Neural crest cell (in vitro differentiated cells): ENCODE measurements around the gene FCMR. TPM values are rescaled to one million over a fixed set of nuclear protein-coding genes. Genes with fewer than 3 reads are reported as not detected.

Experiments
- DNase-seq: peaks from one replicate; pipeline ENCODE4 v3.0.0; 2021; ENCODE audit warnings: low read depth, mixed read lengths, low spot score
- H3K27ac Mint-ChIP-seq: one replicate; pipeline ENCODE4 v1.8.0; 2021; ENCODE audit warnings: mild to moderate bottlenecking, mixed read lengths; ENCODE audit not compliant: unreplicated experiment
- H3K27me3 Mint-ChIP-seq: 2 replicates; pipeline ENCODE4 v1.8.0; 2021; ENCODE audit warnings: low read depth, mild to moderate bottlenecking, mixed read lengths
- H3K36me3 Mint-ChIP-seq: 2 replicates; pipeline ENCODE4 v1.8.0; 2021; ENCODE audit warnings: low read depth, mild to moderate bottlenecking, mixed read lengths
- H3K4me1 Mint-ChIP-seq: 2 replicates; pipeline ENCODE4 v1.8.0; 2021; ENCODE audit warnings: mixed read lengths
- H3K4me3 Mint-ChIP-seq: one replicate; pipeline ENCODE4 v1.8.0; 2021; ENCODE audit warnings: mild to moderate bottlenecking, mixed read lengths
- H3K9me3 Mint-ChIP-seq: 2 replicates; pipeline ENCODE4 v1.8.0; 2021; ENCODE audit warnings: mixed read lengths
- total RNA-seq: library from RNA; stranded (reverse); gene quantifications from 2 replicates; pipeline ENCODE4 v1.2.1, GENCODE V29; 2021
- TF ChIP-seq, protein P1 (sequence below): fragments of 200-600 bp; sonication (generic); conservative IDR thresholded peaks from 2 replicates; pipeline ENCODE4 v1.5.0; 2021; ENCODE audit warnings: antibody characterized with exemption, mild to moderate bottlenecking

Gene FCMR
- total RNA-seq, 1 donor from 2014 or later, result not detected

DNA sequence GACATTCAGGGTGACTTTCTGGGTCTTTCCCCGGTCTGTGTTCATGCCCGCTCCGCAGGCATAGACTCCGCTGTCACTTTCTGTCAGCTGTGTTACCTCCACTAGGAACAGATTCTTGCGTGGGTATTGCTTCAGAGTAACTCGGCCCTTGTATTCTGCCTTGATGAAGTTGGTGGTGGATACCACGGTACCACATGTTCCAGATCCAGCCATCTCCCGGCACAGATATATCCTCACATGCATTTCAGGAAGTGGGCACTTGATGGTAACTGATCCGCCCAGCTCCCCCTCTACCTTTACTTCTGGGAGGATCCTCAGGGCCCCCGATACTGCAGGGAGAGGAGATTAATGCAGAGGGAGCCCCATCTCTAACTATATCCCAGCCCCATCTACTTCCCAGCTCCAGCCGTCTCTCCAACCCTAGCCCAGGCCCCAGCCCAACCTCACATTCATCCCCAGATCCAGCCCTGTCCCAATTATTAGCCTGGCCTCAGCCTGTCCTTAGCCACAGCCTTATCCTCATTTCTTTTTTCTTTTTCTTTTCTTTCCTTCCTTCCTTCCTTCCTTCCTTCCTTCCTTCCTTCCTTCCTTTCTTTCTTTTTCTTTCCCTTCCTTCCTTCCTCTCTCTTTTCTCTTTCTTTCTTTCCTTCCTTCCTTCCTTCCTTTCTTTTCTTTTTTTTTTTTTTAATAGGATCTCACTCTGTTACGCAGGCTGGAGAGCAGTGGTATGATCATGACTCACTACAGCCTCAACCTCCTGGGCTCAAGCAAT is 7.8 kb downstream of the FCMR start:
- peaks cover 69% of the 10 kb centered on the region for H3K27me3 Mint-ChIP-seq
- no peaks in the 10 kb centered on the region for H3K9me3 Mint-ChIP-seq
- no peak for DNase-seq
- H3K27ac Mint-ChIP-seq, result no peak overlapping the region
- no peak overlapping the region for H3K4me3 Mint-ChIP-seq
- H3K36me3 Mint-ChIP-seq, result no peaks in the 10 kb centered on the region
- no peaks in the 10 kb centered on the region for H3K4me1 Mint-ChIP-seq
- TF ChIP-seq, protein P1, sequence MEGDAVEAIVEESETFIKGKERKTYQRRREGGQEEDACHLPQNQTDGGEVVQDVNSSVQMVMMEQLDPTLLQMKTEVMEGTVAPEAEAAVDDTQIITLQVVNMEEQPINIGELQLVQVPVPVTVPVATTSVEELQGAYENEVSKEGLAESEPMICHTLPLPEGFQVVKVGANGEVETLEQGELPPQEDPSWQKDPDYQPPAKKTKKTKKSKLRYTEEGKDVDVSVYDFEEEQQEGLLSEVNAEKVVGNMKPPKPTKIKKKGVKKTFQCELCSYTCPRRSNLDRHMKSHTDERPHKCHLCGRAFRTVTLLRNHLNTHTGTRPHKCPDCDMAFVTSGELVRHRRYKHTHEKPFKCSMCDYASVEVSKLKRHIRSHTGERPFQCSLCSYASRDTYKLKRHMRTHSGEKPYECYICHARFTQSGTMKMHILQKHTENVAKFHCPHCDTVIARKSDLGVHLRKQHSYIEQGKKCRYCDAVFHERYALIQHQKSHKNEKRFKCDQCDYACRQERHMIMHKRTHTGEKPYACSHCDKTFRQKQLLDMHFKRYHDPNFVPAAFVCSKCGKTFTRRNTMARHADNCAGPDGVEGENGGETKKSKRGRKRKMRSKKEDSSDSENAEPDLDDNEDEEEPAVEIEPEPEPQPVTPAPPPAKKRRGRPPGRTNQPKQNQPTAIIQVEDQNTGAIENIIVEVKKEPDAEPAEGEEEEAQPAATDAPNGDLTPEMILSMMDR, result no peak

GRCh38 chr1:206912445-206913095 is 9.2 kb downstream of the FCMR start:
- H3K36me3 Mint-ChIP-seq, result no peaks in the 10 kb centered on the region
- no peak overlapping the region for H3K27ac Mint-ChIP-seq
- DNase-seq, result peak; percentile 56
- H3K4me1 Mint-ChIP-seq, result no peaks in the 10 kb centered on the region
- H3K27me3 Mint-ChIP-seq, result peaks cover 81% of the 10 kb centered on the region
- H3K9me3 Mint-ChIP-seq, result no peaks in the 10 kb centered on the region
- TF ChIP-seq, protein P1, result peak; percentile 86
- H3K4me3 Mint-ChIP-seq, result no peak overlapping the region

GRCh38 chr1:206911064-206911663 is 10.6 kb downstream of the FCMR start:
- peak overlapping the region; percentile 73 for H3K4me3 Mint-ChIP-seq
- no peaks in the 10 kb centered on the region for H3K9me3 Mint-ChIP-seq
- no peaks in the 10 kb centered on the region for H3K36me3 Mint-ChIP-seq
- no peak overlapping the region for H3K27ac Mint-ChIP-seq
- no peak for DNase-seq
- TF ChIP-seq, protein P1, result peak; percentile 89
- no peaks in the 10 kb centered on the region for H3K4me1 Mint-ChIP-seq
- peaks cover 92% of the 10 kb centered on the region for H3K27me3 Mint-ChIP-seq

DNA sequence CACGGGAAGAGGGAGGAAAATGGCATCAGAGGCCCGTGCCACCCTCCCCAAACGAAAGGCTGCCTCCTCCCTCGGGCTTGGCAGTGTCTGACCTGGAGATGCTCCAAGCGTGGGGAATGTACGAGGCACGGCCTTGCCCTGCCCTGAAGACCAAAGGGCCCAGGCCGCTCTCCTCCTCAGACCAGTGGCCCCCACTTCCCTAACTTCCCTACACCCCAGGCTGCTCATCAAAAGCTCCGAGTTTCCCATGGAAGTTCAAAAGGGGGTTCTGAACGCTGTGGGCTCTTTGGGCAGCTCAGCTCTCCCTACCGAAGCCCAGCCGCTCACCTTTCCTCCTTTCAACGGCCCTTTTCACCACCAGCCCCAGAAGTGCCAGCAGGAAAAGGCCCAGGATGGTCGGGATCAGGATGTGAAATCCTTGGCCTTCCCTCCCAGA is 11.8 kb downstream of the FCMR start:
- no peak for DNase-seq
- no peaks in the 10 kb centered on the region for H3K4me1 Mint-ChIP-seq
- H3K27me3 Mint-ChIP-seq, result peaks cover 92% of the 10 kb centered on the region
- H3K9me3 Mint-ChIP-seq, result no peaks in the 10 kb centered on the region
- no peak overlapping the region for H3K27ac Mint-ChIP-seq
- H3K4me3 Mint-ChIP-seq, result peak overlapping the region; percentile 64
- TF ChIP-seq, protein P1, result no peak
- H3K36me3 Mint-ChIP-seq, result no peaks in the 10 kb centered on the region

DNA sequence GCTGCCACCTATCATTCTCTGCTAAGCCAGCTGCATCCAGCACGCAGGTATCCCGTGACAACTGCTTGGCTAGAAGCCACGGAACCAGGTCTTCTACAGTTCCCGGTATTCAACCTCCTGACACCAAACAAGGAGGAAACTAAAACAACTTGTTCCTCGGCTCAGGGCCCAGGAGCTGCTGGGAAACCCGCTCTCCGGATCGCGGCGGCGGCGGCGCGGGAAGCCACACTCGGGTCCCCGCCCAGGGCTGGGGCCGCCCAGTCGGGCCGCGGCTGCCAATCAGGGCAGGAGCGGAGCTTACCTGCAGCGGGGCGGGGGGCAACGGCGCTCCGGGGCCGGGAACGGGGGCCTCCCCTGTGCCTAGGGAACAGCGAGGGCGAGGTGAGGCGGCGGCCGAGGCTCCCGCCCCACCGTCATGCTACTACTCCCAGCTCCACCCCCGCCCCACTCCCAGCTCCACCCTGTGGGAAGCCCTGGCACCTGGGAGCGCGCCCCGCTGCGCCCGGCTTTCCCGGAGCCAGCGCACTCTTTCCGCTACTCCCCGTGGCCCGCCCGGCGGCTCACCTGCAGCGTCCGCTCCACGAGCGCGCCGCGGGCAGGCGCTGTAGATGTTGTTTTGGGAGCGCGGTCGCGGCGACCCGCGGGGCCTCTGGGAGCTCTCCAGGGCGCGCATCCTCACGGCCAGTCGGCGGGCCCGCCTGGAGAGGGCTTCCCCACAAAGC is 12.4 kb downstream of the FCMR start:
- Mint-ChIP-seq H3K36me3 (no peaks in the 10 kb centered on the region), H3K9me3 (no peaks in the 10 kb centered on the region), H3K27ac (no peak overlapping the region), H3K4me1 (no peaks in the 10 kb centered on the region), H3K27me3 (peaks cover 92% of the 10 kb centered on the region), H3K4me3 (peak overlapping the region; percentile 41)
- no peak for DNase-seq
- TF ChIP-seq, protein P1, result no peak
